ENCODE measurements around the gene METRN. TPM values are rescaled to one million over a fixed set of nuclear protein-coding genes. Genes with fewer than 3 reads are reported as not detected.

The METRN gene
- total and polyA plus RNA-seq, 2 of the 4 experiments (the other 2 are of a cell fraction): 6.1 to 48.2 TPM

DNA sequence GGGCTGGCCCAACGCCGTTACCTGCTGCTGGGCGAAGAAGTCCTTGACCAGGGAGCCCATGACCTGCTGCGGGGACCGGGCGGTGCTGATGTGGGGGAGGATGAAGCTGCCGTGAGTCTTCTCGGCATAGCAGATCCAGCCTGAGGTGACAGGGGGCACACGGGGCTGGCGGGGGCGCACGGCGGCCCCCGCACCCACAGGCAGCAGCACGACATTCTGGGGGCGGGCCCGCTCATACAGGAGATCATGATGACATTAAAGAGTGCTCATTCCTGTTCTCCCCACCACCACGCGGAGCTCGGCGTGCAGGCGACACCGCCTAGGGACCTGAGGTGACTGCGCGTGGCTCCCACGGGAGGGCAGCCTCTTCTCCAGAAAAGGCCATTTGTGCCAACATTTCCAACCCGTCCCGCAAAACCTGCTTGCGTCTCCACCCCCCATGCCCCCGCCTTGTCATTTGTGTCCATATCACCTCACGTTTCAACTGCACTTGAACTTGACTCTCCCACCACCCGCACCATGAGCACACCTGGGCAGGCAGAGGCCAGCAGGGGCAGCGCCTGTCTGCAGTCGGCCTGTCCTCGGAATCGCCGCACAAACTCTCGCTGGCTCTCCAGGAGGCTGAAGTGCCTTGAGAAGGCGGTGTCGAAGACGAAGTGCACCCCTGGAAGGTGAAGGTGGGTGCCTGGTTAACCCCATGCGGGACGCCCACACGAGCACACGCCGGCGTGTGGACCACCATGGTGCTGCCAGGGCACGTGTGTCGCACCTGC, 19.5 kb downstream of the METRN start:
- no peak overlapping the region for H4K5ac ChIP-seq (ENCODE audit: low read depth, low read length)
- H3K23ac ChIP-seq (ENCODE audit: low read depth, low read length): no peak overlapping the region
- H2BK5ac ChIP-seq (ENCODE audit: low read depth, low read length, poor library complexity, severe bottlenecking): no peak overlapping the region
- no peak for TF ChIP-seq RCOR1 (IDR thresholded peaks at IDR 0.05; ENCODE audit: insufficient replicate concordance, low read length)
- no peak for TF ChIP-seq POLR2A (IDR thresholded peaks at IDR 0.05; ENCODE audit: low read depth, low read length)
- no peak for TF ChIP-seq RFX5 (IDR thresholded peaks at IDR 0.05; ENCODE audit: low read depth, low read length)
- no peak for TF ChIP-seq RAD21 (IDR thresholded peaks at IDR 0.05; ENCODE audit: low read length)
- no peak for TF ChIP-seq CHD1 (IDR thresholded peaks at IDR 0.05; ENCODE audit: low read depth, low read length)
- no peak overlapping the region for H2AK9ac ChIP-seq (replicated peaks; ENCODE audit: low read depth, low read length, poor library complexity)
- H3K4me2 ChIP-seq (ENCODE audit: low read depth, low read length): no peak overlapping the region
- no peak overlapping the region for H3K9ac ChIP-seq (ENCODE audit: low read depth, low read length)
- no peak overlapping the region for H3K18ac ChIP-seq (ENCODE audit: low read depth, low read length)
- H3K36me3 ChIP-seq (ENCODE audit: control insufficient read depth, insufficient read depth, low read length): peaks cover 50% of the 10 kb centered on the region
- intact Hi-C loops (cut with micrococcal nuclease) (no loop called here), dilution Hi-C loops (cut with HindIII; ENCODE audit: low sequenced_read_pairs, unreplicated experiment) (no loop called here), in situ Hi-C loops (cut with MboI; ENCODE audit: low sequenced_read_pairs) (no loop called here)
- no peaks in the 10 kb centered on the region; the same call in 1 of the 2 replicates for H4K20me1 ChIP-seq (ENCODE audit: insufficient read depth, low read length)
- H3K14ac ChIP-seq (replicated peaks; ENCODE audit: low read depth, low read length): no peak overlapping the region
- ATAC-seq (ENCODE audit: low read depth) (no peak), DNase-seq (no peak)
- no peak overlapping the region for H4K91ac ChIP-seq (ENCODE audit: insufficient read depth, low read depth, low read length)
- H3K9me3 ChIP-seq (ENCODE audit: control insufficient read depth, insufficient read depth, low read length): no peaks in the 10 kb centered on the region
- H3K4me3 ChIP-seq (ENCODE audit: insufficient read depth, low read depth, low read length): no peak overlapping the region
- no peak overlapping the region for H3K27ac ChIP-seq (ENCODE audit: insufficient read depth, low read length)
- no peak overlapping the region for H3K4ac ChIP-seq (ENCODE audit: low read depth, low read length)
- H3K79me1 ChIP-seq (ENCODE audit: low read depth in 1 of 2, low read length in 2 of 2): peaks cover 3 to 7% of the 10 kb centered on the region in 2 experiments; a peak in 3 of 4 replicates
- no peak overlapping the region for H2BK20ac ChIP-seq (ENCODE audit: low read depth, low read length)
- no peak overlapping the region for H4K8ac ChIP-seq (ENCODE audit: low read depth in 2 of 2, low read length in 2 of 2)
- CTCF ChIA-PET: no interaction called here
- no peak overlapping the region for H2AFZ ChIP-seq (replicated peaks; ENCODE audit: low read length, poor library complexity)
- H2BK15ac ChIP-seq (ENCODE audit: low read depth, low read length): no peak overlapping the region
- POLR2A ChIA-PET (ENCODE audit: unreplicated experiment): no interaction called here
- no peaks in the 10 kb centered on the region for H3K27me3 ChIP-seq (ENCODE audit: control insufficient read depth, insufficient read depth, low read length)
- WGBS, 2 experiments (ENCODE audit: extremely low coverage in 2 of 2, insufficient read length in 1 of 2): 89% methylated on average over 28 of the region's 49 CpGs; no CpG with 5 or more reads in 1 of the 2 experiments
- no TSS peak for BruUV-seq (replicated peaks)
- H2BK120ac ChIP-seq (ENCODE audit: low read depth, low read length): no peak overlapping the region
- no peaks in the 10 kb centered on the region for H3K9me1 ChIP-seq (ENCODE audit: insufficient read depth, low read length)
- no peak overlapping the region for H2AK5ac ChIP-seq (ENCODE audit: low read depth, low read length)
- H3K4me1 ChIP-seq (ENCODE audit: control insufficient read depth, insufficient read depth, low read length): no peaks in the 10 kb centered on the region; the same call in 1 of the 2 replicates
- no peak overlapping the region for H3K56ac ChIP-seq (ENCODE audit: extremely low read depth, insufficient read depth, low read length)
